Omental fat pad (tissue), 4 donors: ENCODE measurements around the gene FOXN4. TPM values are rescaled to one million over a fixed set of nuclear protein-coding genes. Genes with fewer than 3 reads are reported as not detected.

Experiments
- ATAC-seq: fragments of 150-250 bp; one replicate; pipeline ENCODE4 v1.9.1; 2016; ENCODE audit warnings: mild to moderate bottlenecking, moderate library complexity; ENCODE audit not compliant: low FRiP score
- DNase-seq: peaks from one replicate; pipeline ENCODE4 v3.0.0-alpha.2; 2019; ENCODE audit warnings: low spot score
- CTCF ChIP-seq, 3 donors: fragments of 450-650 bp; IDR thresholded peaks; one replicate each; pipeline ENCODE4 v1.5.1; 2016 to 2017; ENCODE audit warnings: antibody characterized with exemption in 3 of 3, mild to moderate bottlenecking in 3 of 3, moderate library complexity in 2 of 3
- total RNA-seq, 4 donors: library from RNA; depleted of rRNA; stranded (reverse); fragments of >200 nt; gene quantifications; one replicate each; pipeline ENCODE4 v1.1.0, GENCODE V29; 2016

FOXN4 gene
- total RNA-seq, 4 donors from 2014 or later, result not detected

GRCh38 chr12:109230193-109230592 lies 78.9 kb downstream of the FOXN4 start:
- no peak for ATAC-seq
- DNase-seq, result no peak
- TF ChIP-seq CTCF (IDR thresholded peaks at IDR 0.05), result no peak

GRCh38 chr12:109228664-109229063 lies 80.4 kb downstream of the FOXN4 start:
- no peak for TF ChIP-seq CTCF (IDR thresholded peaks at IDR 0.05)
- DNase-seq, result no peak
- no peak for ATAC-seq

Other genes with a start within 250 kb of the FOXN4 start
- 10 to 100 TPM; 15.3 to 34.0 (median 17.5) TPM for gene ALKBH2, start 215.8 kb downstream of the FOXN4 start, total RNA-seq
- 10 to 100 TPM; 13.9 to 52.8 (median 33.6) TPM for gene UNG, start 211.7 kb downstream of the FOXN4 start, total RNA-seq
- gene ACACB, start 192.7 kb downstream of the FOXN4 start, total RNA-seq, result 1,000 to 10,000 TPM in 3 of 4 donors, 100 to 1,000 TPM in 1; 727 to 1,594 (median 1,364) TPM
- under 1 TPM in 1 of 4 donors, not detected in 3; 0.09 TPM for gene MYO1H, start 38.6 kb upstream of the FOXN4 start, total RNA-seq
- 10 to 100 TPM; 75.6 to 99.6 (median 81.8) TPM for gene KCTD10, start 168.0 kb upstream of the FOXN4 start, total RNA-seq
- gene UBE3B, start 168.3 kb upstream of the FOXN4 start, total RNA-seq, result 10 to 100 TPM; 36.6 to 82.4 (median 40.1) TPM